ENCODE data around the gene ZNF736.

- TF ChIP-seq CTCF (conservative IDR thresholded peaks at IDR 0.05; ENCODE audit: low read length) = no peak
- TF ChIP-seq EZH2phosphoT487 (IDR thresholded peaks at IDR 0.05; ENCODE audit: borderline replicate concordance) = no peak
These were observed 86.6 kb downstream of the ZNF736 start for GRCh38 chr7:64400401-64400800.
